ENCODE measurements around the gene PTX4. TPM values are rescaled to one million over a fixed set of nuclear protein-coding genes. Genes with fewer than 3 reads are reported as not detected.

The PTX4 gene
- total RNA-seq, 1 experiment from 2014 or later = not detected

DNA sequence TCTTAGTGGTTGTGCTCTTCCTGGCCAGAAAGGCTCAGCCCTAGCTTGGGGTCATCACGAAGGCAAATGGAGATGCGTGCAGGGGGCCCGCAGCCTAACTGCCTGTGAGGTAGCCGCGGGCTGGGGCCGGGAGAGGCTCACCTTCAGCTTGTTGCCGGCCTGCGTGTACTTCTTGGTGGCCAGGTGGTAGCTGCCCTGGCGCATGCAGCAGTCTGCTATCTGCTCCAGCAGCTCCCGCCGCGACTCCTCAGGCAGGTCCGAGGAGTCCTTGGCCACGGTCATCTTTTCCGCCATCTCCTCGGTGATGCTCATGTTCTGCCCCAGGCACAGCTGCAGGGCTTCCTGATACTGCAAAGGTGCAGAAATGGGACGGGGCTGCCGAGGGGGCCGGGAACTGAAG lies 31.7 kb upstream of the PTX4 start:
- H3K23ac ChIP-seq (ENCODE audit: insufficient read length, low read depth, low read length) = no peak overlapping the region
- Mint-ChIP-seq H3K36me3 (ENCODE audit: insufficient read depth in 1 of 3, low read depth in 3 of 3) (peaks cover 0 to 11% (median 1%) of the 10 kb centered on the region in 3 experiments; a peak in 3 of 7 replicates), H3K27ac (0 out of 7 replicates have a peak overlapping the region, but pooled peaks of 1 of the 3 experiments have one; percentile 15), H3K4me1 (no peaks in the 10 kb centered on the region), H3K9me3 (no peaks in the 10 kb centered on the region; a peak in 1 of 5 replicates), H3K4me3 (no peak overlapping the region), H3K27me3 (ENCODE audit: low read depth) (no peaks in the 10 kb centered on the region)
- H2AK5ac ChIP-seq (ENCODE audit: insufficient read length, low read length) = no peak overlapping the region
- no peak overlapping the region for H3K14ac ChIP-seq (ENCODE audit: insufficient read depth, low read length)
- no peak overlapping the region for H4K8ac ChIP-seq (replicated peaks; ENCODE audit: insufficient read length, low read depth, low read length)
- H3K9me3 ChIP-seq (ENCODE audit: control insufficient read depth, low read depth, low read length) = no peaks in the 10 kb centered on the region
- H2BK120ac ChIP-seq (ENCODE audit: low read depth, low read length, poor library complexity, severe bottlenecking) = no peak overlapping the region
- no peak overlapping the region for H2BK20ac ChIP-seq (ENCODE audit: low read depth, low read length, poor library complexity, severe bottlenecking)
- H3K79me2 ChIP-seq (ENCODE audit: insufficient read depth, low read length) = no peaks in the 10 kb centered on the region
- H3K27me3 ChIP-seq (ENCODE audit: insufficient read depth, low read length) = no peaks in the 10 kb centered on the region
- no peaks in the 10 kb centered on the region for H3K4me1 ChIP-seq (ENCODE audit: insufficient read depth, low read length)
- H3K79me1 ChIP-seq (ENCODE audit: insufficient read depth, low read depth, low read length, poor library complexity, severe bottlenecking) = no peaks in the 10 kb centered on the region
- H2BK15ac ChIP-seq (ENCODE audit: low read depth, low read length) = no peak overlapping the region
- H3K9ac ChIP-seq (ENCODE audit: extremely low read depth, insufficient read length, low read length) = no peak overlapping the region
- H3K4me2 ChIP-seq (ENCODE audit: insufficient read depth, insufficient read length, low read length) = no peak overlapping the region
- H3K56ac ChIP-seq (ENCODE audit: insufficient read length, low read depth, low read length) = no peak overlapping the region
- H2BK5ac ChIP-seq (ENCODE audit: insufficient read length, low read length) = no peak overlapping the region
- H3K23me2 ChIP-seq (ENCODE audit: insufficient read length, low read depth, low read length, poor library complexity, severe bottlenecking) = no peaks in the 10 kb centered on the region
- H4K5ac ChIP-seq (ENCODE audit: insufficient read length, low read depth, low read length) = no peak overlapping the region
- no peaks in the 10 kb centered on the region for H4K20me1 ChIP-seq (ENCODE audit: control insufficient read depth, insufficient read depth, insufficient read length)
- no peak overlapping the region for H3K27ac ChIP-seq (ENCODE audit: insufficient read length, low read depth, low read length)
- TF ChIP-seq, protein P1, sequence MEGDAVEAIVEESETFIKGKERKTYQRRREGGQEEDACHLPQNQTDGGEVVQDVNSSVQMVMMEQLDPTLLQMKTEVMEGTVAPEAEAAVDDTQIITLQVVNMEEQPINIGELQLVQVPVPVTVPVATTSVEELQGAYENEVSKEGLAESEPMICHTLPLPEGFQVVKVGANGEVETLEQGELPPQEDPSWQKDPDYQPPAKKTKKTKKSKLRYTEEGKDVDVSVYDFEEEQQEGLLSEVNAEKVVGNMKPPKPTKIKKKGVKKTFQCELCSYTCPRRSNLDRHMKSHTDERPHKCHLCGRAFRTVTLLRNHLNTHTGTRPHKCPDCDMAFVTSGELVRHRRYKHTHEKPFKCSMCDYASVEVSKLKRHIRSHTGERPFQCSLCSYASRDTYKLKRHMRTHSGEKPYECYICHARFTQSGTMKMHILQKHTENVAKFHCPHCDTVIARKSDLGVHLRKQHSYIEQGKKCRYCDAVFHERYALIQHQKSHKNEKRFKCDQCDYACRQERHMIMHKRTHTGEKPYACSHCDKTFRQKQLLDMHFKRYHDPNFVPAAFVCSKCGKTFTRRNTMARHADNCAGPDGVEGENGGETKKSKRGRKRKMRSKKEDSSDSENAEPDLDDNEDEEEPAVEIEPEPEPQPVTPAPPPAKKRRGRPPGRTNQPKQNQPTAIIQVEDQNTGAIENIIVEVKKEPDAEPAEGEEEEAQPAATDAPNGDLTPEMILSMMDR (conservative IDR thresholded peaks at IDR 0.05) = no peak
- H3K18ac ChIP-seq (ENCODE audit: insufficient read length, low read depth, low read length) = no peak overlapping the region
- no peak overlapping the region for H4K91ac ChIP-seq (ENCODE audit: insufficient read length, low read depth, low read length)
- no peak overlapping the region for H2BK12ac ChIP-seq (ENCODE audit: insufficient read length, low read depth, low read length)
- H3K4ac ChIP-seq (ENCODE audit: low read depth, low read length) = no peak overlapping the region
- no CpG with 5 or more reads among the region's 19 CpGs for WGBS (ENCODE audit: extremely low coverage, insufficient read length, low lambda C conversion rate)
- H2AFZ ChIP-seq (ENCODE audit: low read length) = no peak overlapping the region
- H3T11ph ChIP-seq (ENCODE audit: low read length) = no peak overlapping the region
- DNase-seq = no peak

Data from H9 (cell line).